ENCODE measurements around the gene NISCH.

The NISCH gene

DNA sequence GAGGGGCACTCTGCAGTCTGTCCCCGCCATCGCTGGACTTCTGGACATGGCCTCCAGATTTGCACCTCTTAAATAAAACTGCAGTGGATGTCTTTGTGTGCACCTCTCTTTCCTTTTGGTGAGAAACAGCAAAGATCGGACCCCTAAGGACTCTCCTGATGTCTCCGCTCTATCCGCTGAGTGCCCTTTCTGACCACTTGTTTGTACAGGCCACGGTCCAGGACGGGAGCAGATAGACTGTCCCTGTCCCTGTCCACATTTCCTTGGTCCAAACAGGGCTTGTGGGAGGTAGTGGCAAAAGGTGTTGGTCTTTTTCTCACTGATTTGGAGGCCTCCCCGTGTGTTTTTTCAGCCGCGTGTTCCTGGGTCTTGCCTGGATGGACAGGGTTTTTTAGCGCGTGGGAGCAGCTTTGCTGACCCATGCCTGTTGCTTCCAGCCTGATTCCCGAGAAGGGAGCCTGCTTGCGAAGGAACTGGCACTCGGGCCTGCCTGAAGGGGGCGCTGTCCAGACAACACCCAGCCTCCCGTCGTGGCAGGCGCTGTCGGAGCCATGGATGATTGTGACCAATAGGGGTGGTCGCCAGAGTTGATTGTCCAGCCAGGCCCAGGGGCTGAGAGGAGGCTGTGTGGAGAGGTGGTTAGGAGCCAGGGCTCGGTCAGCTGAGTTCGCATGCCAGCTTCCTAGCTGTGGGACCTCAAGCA, 26.6 kb downstream of the NISCH start:
- ATAC-seq (replicated peaks) = no peak
- Mint-ChIP-seq H3K36me3 (peaks cover 36 to 62% of the 10 kb centered on the region in 2 donors), H3K27me3 (no peaks in the 10 kb centered on the region), H3K4me1 (no peaks in the 10 kb centered on the region), H3K27ac (no peak overlapping the region), H3K4me3 (no peak overlapping the region), H3K9me3 (no peaks in the 10 kb centered on the region)
- DNase-seq = no peak

- no peaks in the 10 kb centered on the region for H3K4me1 Mint-ChIP-seq
- no peak overlapping the region for H3K27ac Mint-ChIP-seq
- H3K27me3 Mint-ChIP-seq = no peaks in the 10 kb centered on the region
- DNase-seq (no peak), ATAC-seq (replicated peaks) (peak in 1 of 2 donors; percentile 7)
- H3K4me3 Mint-ChIP-seq = no peak overlapping the region
- no peaks in the 10 kb centered on the region for H3K9me3 Mint-ChIP-seq
- H3K36me3 Mint-ChIP-seq = peaks cover 41 to 66% of the 10 kb centered on the region in 2 donors
These were observed 27.7 kb downstream of the NISCH start for GRCh38 chr3:52483081-52483480.

- Mint-ChIP-seq H3K4me3 (no peak overlapping the region), H3K9me3 (no peaks in the 10 kb centered on the region), H3K36me3 (peaks cover 47 to 65% of the 10 kb centered on the region in 2 donors), H3K4me1 (no peaks in the 10 kb centered on the region), H3K27ac (no peak overlapping the region), H3K27me3 (no peaks in the 10 kb centered on the region)
- DNase-seq = no peak
- no peak for ATAC-seq (replicated peaks)
These were observed 28.4 kb downstream of the NISCH start for GRCh38 chr3:52483577-52484381.

DNA sequence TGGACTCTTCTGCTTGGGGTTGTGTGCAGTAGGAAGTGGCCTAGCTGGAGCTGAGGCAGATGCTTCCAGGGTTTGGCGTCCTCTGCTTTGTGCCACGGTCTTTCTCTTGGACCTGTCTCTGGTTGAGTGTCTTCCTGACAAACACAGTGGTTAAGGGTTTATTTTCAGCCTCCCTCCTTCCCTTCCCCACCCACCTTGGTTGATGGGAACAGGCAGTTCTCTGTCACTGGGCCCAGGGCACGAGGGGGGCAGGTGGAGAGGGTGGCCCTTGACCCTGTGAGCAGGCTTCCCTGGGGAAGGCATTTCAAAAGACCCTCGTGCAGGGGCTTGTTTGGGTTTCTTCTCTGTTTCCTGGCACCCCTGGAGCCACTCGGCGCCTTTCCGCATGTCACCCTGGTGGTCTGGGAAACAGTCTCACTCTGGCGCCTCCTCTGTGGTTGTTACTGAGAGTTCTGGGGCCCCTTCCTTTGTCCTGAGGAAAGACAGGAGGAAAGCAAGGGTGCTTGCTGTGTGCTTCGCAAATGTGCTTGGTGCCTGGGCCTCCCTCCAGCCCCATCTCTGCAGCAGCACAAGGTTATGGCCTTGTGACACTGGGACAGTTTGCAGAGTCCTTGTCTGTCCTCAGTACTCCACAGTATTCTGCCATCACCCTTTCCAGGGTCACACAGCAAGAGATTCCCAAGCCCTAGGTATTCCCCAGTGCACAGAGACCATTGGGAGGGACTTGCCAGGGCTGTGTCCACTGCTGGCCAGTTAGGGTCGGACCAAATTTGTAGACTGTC, 29.5 kb downstream of the NISCH start:
- Mint-ChIP-seq H3K4me1 (no peaks in the 10 kb centered on the region), H3K36me3 (peaks cover 42 to 60% of the 10 kb centered on the region in 2 donors), H3K27ac (no peak overlapping the region), H3K9me3 (no peaks in the 10 kb centered on the region), H3K4me3 (no peak overlapping the region), H3K27me3 (no peaks in the 10 kb centered on the region)
- DNase-seq = no peak
- ATAC-seq (replicated peaks) = no peak

- Mint-ChIP-seq H3K4me1 (peaks cover 0 to 2% of the 10 kb centered on the region in 2 donors), H3K27me3 (no peaks in the 10 kb centered on the region), H3K27ac (peak overlapping the region; percentile 22), H3K4me3 (no peak overlapping the region), H3K36me3 (peaks cover 33 to 55% of the 10 kb centered on the region in 2 donors), H3K9me3 (no peaks in the 10 kb centered on the region)
- DNase-seq (no peak), ATAC-seq (replicated peaks) (no peak)
These were observed 31.8 kb downstream of the NISCH start for GRCh38 chr3:52487050-52487787.

- Mint-ChIP-seq H3K27ac (no peak overlapping the region), H3K4me3 (no peak overlapping the region), H3K4me1 (peaks cover 0 to 2% of the 10 kb centered on the region in 2 donors), H3K36me3 (peaks cover 33 to 56% of the 10 kb centered on the region in 2 donors), H3K27me3 (no peaks in the 10 kb centered on the region), H3K9me3 (no peaks in the 10 kb centered on the region)
- no peak for DNase-seq
- ATAC-seq (replicated peaks) = no peak
These were observed 32.6 kb downstream of the NISCH start for GRCh38 chr3:52487788-52488691.

DNA sequence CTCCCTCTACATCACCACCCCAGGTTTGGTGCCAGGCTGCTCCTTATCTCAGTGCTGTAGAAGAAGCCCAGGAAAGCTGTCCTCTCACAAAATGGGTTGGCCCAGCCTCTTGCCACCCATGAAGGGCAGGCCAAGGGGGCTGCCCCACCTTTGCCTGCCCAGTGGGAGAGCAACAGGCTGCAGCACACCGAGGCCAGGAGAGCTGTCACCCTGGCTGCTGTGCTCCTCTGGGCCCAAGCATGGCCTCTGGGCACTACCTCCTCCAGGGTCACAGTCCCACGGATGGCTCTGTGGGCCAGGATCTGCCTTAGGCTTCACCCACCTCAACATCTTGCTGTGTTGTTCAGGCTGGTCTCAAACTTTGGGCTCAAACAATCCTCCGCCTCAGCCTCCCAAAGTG, 33.3 kb downstream of the NISCH start:
- Mint-ChIP-seq H3K9me3 (no peaks in the 10 kb centered on the region), H3K36me3 (peaks cover 33 to 56% of the 10 kb centered on the region in 2 donors), H3K4me1 (peaks cover 0 to 2% of the 10 kb centered on the region in 2 donors), H3K27ac (no peak overlapping the region), H3K4me3 (no peak overlapping the region), H3K27me3 (no peaks in the 10 kb centered on the region)
- DNase-seq (no peak), ATAC-seq (replicated peaks) (no peak)

- no peak overlapping the region for H3K4me3 Mint-ChIP-seq
- H3K27me3 Mint-ChIP-seq = peaks cover 2 to 3% of the 10 kb centered on the region in 2 donors
- peaks cover 33 to 56% of the 10 kb centered on the region in 2 donors for H3K36me3 Mint-ChIP-seq
- no peak overlapping the region for H3K27ac Mint-ChIP-seq
- no peak for ATAC-seq (replicated peaks)
- DNase-seq = no peak
- H3K4me1 Mint-ChIP-seq = peaks cover 2 to 4% of the 10 kb centered on the region in 2 donors
- H3K9me3 Mint-ChIP-seq = no peaks in the 10 kb centered on the region
These were observed 34.0 kb downstream of the NISCH start for GRCh38 chr3:52489453-52489852.

DNA sequence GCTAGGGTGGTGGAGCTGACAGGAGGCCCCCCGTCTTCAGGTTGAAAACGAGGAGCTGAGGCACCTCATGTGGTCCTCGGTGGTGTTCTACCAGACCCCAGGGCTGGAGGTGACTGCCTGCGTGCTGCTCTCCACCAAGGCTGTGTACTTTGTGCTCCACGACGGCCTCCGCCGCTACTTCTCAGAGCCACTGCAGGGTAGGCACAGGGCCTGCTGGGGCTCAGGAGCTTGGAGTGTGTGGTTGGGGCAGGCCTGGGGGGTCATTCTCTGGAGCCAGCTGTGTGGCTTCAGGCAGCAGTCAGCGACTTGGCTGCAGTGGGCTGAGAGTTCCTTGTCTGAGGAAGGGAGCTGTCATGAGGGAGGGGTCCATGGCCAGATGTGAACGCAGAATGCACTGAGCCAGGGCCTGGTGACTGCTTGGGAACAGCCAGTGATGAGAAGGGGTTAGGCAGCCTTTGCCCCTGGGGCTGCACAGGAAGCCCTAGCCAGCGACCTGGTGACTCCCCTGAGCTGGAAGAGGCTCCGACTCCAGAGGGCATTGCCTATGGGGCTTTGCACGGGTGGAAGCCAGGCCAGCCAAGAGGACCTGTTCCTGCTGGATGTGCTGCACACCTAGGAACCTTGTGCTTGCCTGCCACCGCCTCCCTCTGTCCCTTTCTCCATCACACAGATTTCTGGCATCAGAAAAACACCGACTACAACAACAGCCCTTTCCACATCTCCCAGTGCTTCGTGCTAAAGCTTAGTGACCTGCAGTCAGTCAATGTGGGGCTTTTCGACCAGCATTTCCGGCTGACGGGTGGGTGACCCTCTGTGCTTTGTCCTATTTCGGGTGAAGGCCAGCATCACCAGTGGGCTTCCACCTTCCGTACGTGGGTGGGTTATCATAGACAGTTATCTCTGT, 34.9 kb downstream of the NISCH start:
- no peak overlapping the region for H3K27ac Mint-ChIP-seq
- ATAC-seq (replicated peaks) = no peak
- H3K4me3 Mint-ChIP-seq = no peak overlapping the region
- DNase-seq = no peak
- peaks cover 4 to 7% of the 10 kb centered on the region in 2 donors for H3K27me3 Mint-ChIP-seq
- peaks cover 2 to 7% of the 10 kb centered on the region in 2 donors for H3K4me1 Mint-ChIP-seq
- H3K9me3 Mint-ChIP-seq = no peaks in the 10 kb centered on the region
- H3K36me3 Mint-ChIP-seq = peaks cover 32 to 51% of the 10 kb centered on the region in 2 donors

GRCh38 chr3:52490939-52491526, 35.6 kb downstream of the NISCH start:
- peaks cover 2 to 7% of the 10 kb centered on the region in 2 donors for H3K4me1 Mint-ChIP-seq

DNA sequence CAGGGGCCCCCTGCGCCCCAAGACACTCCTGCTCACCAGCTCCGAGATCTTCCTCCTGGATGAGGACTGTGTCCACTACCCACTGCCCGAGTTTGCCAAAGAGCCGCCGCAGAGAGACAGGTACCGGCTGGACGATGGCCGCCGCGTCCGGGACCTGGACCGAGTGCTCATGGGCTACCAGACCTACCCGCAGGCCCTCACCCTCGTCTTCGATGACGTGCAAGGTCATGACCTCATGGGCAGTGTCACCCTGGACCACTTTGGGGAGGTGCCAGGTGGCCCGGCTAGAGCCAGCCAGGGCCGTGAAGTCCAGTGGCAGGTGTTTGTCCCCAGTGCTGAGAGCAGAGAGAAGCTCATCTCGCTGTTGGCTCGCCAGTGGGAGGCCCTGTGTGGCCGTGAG, 36.7 kb downstream of the NISCH start:
- no peaks in the 10 kb centered on the region for H3K9me3 Mint-ChIP-seq
- peak overlapping the region; percentile 14 for H3K27ac Mint-ChIP-seq
- H3K4me3 Mint-ChIP-seq = no peak overlapping the region
- DNase-seq = no peak
- peaks cover 2 to 7% of the 10 kb centered on the region in 2 donors for H3K4me1 Mint-ChIP-seq
- peaks cover 9 to 16% of the 10 kb centered on the region in 2 donors for H3K27me3 Mint-ChIP-seq
- ATAC-seq (replicated peaks) = no peak
- H3K36me3 Mint-ChIP-seq = peaks cover 30 to 41% of the 10 kb centered on the region in 2 donors

More at GRCh38 chr3:52490939-52491526, 35.6 kb downstream of the NISCH start:
- DNase-seq = no peak
- no peaks in the 10 kb centered on the region for H3K9me3 Mint-ChIP-seq
- no peak for ATAC-seq (replicated peaks)
- H3K36me3 Mint-ChIP-seq = peaks cover 30 to 46% of the 10 kb centered on the region in 2 donors
- no peak overlapping the region for H3K4me3 Mint-ChIP-seq
- H3K27ac Mint-ChIP-seq = no peak overlapping the region
- H3K27me3 Mint-ChIP-seq = peaks cover 6 to 9% of the 10 kb centered on the region in 2 donors

Data from stimulated activated naive B cell treated with anti-CD40 and anti-IgM and Interleukin-4, amounts not matched to agents 10 μg/mL and 1 μg/mL and 100 μg/mL, for 72 hours (primary cell).